Stimulated activated effector memory CD8-positive, alpha-beta T cell treated with anti-CD3 and anti-CD28 coated beads, Interleukin-12 subunit alpha, Interleukin-12 subunit beta, amount 100 ng/mL, for 72 hours (primary cell): ENCODE data around the gene RPL29.
A peak's percentile ranks its signal among the peaks of the same experiment; 100 is the strongest.

Experiments used
- ATAC-seq: fragments of 150-1000 bp; cut with Tn5 transposase; 2 replicates; pipeline ENCODE4 v1.10.0; 2021
- DNase-seq, 2 donors: peaks; one replicate each; pipeline ENCODE4 v3.0.0; 2021 to 2022; ENCODE audit warnings: low spot score in 2 of 2
- H3K27ac Mint-ChIP-seq: one replicate; pipeline ENCODE4 v1.8.0; 2022; ENCODE audit warnings: mild to moderate bottlenecking, mixed read lengths
- H3K36me3 Mint-ChIP-seq: one replicate; pipeline ENCODE4 v1.8.0; 2022; ENCODE audit warnings: mild to moderate bottlenecking, mixed read lengths
- H3K4me1 Mint-ChIP-seq: one replicate; pipeline ENCODE4 v1.8.0; 2022; ENCODE audit warnings: mixed read lengths
- H3K4me3 Mint-ChIP-seq: one replicate; pipeline ENCODE4 v1.8.0; 2022; ENCODE audit warnings: mild to moderate bottlenecking, mixed read lengths
- H3K9me3 Mint-ChIP-seq: one replicate; pipeline ENCODE4 v1.8.0; 2022; ENCODE audit warnings: mixed read lengths

RPL29 gene

DNA sequence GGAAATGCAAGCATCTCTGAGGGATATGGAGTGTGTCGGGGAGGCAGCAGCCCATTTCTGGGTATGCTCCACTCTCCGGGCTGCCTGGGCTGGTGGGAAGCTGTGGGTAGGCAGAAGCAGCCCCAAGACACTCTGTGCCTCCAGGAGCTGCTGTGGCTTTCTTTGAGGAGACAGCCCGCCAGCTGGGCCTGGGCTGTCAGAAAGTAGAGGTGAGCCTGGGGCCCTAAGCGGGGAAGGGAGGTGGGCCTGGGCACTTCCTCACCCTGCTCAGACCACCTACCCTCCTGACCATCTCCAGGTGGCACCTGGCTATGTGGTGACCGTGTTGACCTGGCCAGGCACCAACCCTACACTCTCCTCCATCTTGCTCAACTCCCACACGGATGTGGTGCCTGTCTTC, 10.6 kb downstream of the RPL29 start:
- Mint-ChIP-seq H3K4me1 (peaks cover 40% of the 10 kb centered on the region), H3K27ac (peak overlapping the region; percentile 96)

DNA sequence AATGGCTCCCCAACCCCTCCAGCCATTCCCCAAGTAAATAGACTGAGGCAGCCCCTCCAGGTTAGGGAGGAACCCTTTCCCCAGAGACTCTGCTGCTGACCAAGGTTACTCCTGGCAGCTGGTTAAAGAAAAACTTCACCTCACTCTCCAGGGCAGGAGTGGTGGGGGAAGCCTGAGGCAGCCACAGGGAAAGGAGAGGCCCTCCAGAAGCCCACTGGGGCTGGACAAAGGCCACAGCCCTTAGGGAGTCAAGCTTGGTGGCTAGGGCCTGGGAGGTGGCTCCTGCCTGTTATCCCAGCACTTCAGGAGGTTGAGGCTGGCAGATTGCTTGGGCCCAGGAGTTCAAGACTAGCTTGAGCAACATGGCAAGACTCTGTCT, 11.4 kb downstream of the RPL29 start:
- DNase-seq (no peak), ATAC-seq (no peak)
- Mint-ChIP-seq H3K4me1 (peaks cover 40% of the 10 kb centered on the region), H3K27ac (peak overlapping the region; percentile 96), H3K36me3 (peaks cover 24% of the 10 kb centered on the region), H3K9me3 (no peaks in the 10 kb centered on the region), H3K4me3 (peak overlapping the region; percentile 85)

More for the DNA sequence above, 10.6 kb downstream of the RPL29 start:
- Mint-ChIP-seq H3K4me3 (no peak overlapping the region), H3K36me3 (peaks cover 26% of the 10 kb centered on the region), H3K9me3 (no peaks in the 10 kb centered on the region)
- ATAC-seq (no peak), DNase-seq (no peak)

DNA sequence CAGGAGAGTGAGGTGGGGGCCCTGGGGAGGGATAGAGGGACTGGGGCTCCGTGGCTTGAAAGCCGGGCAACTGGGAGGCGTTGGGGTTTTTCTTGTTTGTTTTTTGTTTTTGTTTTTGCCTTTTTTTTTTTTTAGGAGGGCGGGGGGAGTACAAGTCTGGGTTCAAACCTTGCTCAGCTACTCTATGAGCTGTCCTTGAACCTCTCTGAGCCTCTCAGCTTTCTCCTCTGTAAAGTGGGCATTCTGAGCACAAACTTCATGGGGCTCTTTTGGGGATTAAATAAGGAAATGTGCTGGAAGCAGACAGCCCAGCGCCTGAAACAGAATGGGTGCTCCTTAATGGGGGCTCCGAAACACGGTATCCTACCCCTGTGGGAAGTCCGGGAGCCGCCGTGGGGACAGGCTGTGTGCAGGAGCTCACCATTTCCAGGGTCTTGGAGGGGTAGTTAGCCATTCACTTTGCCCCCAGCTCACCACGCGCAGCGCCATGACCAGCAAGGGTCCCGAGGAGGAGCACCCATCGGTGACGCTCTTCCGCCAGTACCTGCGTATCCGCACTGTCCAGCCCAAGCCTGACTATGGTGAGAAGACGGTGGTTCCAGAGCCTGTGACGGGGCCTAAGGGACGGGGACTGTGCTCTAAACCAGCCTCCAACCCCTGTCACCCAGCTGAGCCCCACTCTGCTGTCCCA, 12.0 kb downstream of the RPL29 start:
- no peaks in the 10 kb centered on the region for H3K9me3 Mint-ChIP-seq
- peaks cover 18% of the 10 kb centered on the region for H3K36me3 Mint-ChIP-seq
- peak overlapping the region; percentile 96 for H3K27ac Mint-ChIP-seq
- peaks cover 35% of the 10 kb centered on the region for H3K4me1 Mint-ChIP-seq
- ATAC-seq = peak; percentile 1
- no peak for DNase-seq
- H3K4me3 Mint-ChIP-seq = peak overlapping the region; percentile 85

GRCh38 chr3:51982838-51983577, 12.7 kb downstream of the RPL29 start, which contains the start of gene ACY1:
Gene ACY1 (plus strand): TSS chr3:51983535. CDS start chr3:51984065, 530 bp downstream.
- ATAC-seq = peak; percentile 87
- peak within 1 kb of the TSS; percentile 96 for H3K27ac Mint-ChIP-seq
- peaks cover 11% of the 10 kb centered on the region for H3K36me3 Mint-ChIP-seq
- H3K4me1 Mint-ChIP-seq = peaks cover 31% of the 10 kb centered on the region
- H3K4me3 Mint-ChIP-seq = peak within 1 kb of the TSS; percentile 85
- peak; percentile 71 to 90 for DNase-seq
- H3K9me3 Mint-ChIP-seq = no peaks in the 10 kb centered on the region

DNA sequence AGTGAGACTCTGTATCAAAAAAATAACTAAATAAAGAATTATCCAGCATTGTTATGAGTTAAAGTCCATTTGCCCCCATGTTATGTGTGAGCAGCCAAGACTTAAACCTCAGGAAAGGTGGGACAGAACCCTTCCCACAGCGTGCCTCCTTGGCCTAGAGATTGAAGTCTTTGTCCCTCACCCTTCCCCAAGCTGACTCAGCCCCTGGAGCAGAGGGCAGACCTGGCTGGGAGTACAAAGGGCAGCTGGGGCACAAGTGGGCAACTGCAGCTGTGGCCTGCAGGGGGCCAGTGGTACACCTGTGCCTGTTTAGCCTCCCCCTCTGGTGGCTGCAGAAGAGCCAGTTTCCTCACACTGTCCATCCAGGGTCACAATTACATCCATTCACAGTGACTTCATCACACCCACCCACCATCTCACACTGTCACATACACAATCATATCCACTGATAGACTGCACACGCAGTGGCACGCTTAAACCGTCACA, 13.3 kb downstream of the RPL29 start:
- peak overlapping the region; percentile 85 for H3K4me3 Mint-ChIP-seq
- peaks cover 36% of the 10 kb centered on the region for H3K4me1 Mint-ChIP-seq
- peaks cover 8% of the 10 kb centered on the region for H3K36me3 Mint-ChIP-seq
- H3K27ac Mint-ChIP-seq = peak overlapping the region; percentile 96
- peak; percentile 47 for ATAC-seq
- no peaks in the 10 kb centered on the region for H3K9me3 Mint-ChIP-seq
- peak in 1 of 2 donors; percentile 68 for DNase-seq

GRCh38 chr3:51980253-51980652, 15.4 kb downstream of the RPL29 start:
- peaks cover 13% of the 10 kb centered on the region for H3K36me3 Mint-ChIP-seq
- H3K4me1 Mint-ChIP-seq = peaks cover 55% of the 10 kb centered on the region
- H3K4me3 Mint-ChIP-seq = no peak overlapping the region
- DNase-seq (no peak), ATAC-seq (no peak)
- H3K9me3 Mint-ChIP-seq = no peaks in the 10 kb centered on the region
- no peak overlapping the region for H3K27ac Mint-ChIP-seq

DNA sequence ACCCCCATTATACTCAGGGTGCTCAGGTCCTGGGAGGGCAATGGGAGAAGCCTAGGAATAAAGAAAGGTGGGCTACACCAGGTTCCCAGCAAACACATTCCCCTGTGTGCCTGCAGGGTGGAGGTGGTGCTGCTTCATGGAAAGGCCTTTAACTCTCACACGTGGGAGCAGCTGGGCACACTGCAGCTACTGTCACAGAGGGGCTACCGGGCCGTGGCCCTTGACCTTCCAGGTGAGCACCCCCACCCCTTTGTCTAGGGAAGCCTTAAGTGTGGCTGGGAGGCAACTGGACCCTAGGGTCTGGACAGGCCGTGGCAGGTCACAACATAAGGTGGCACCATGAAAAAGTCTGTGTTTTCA, 17.6 kb downstream of the RPL29 start:
- peaks cover 62% of the 10 kb centered on the region for H3K4me1 Mint-ChIP-seq
- no peaks in the 10 kb centered on the region for H3K9me3 Mint-ChIP-seq
- H3K36me3 Mint-ChIP-seq = peaks cover 22% of the 10 kb centered on the region
- DNase-seq (no peak), ATAC-seq (no peak)
- no peak overlapping the region for H3K4me3 Mint-ChIP-seq
- H3K27ac Mint-ChIP-seq = peak overlapping the region; percentile 77

- Mint-ChIP-seq H3K27ac (peak overlapping the region; percentile 77), H3K36me3 (peaks cover 22% of the 10 kb centered on the region), H3K4me3 (peak overlapping the region; percentile 31), H3K4me1 (peaks cover 57% of the 10 kb centered on the region), H3K9me3 (no peaks in the 10 kb centered on the region)
- ATAC-seq (peak; percentile 52), DNase-seq (no peak)
Observed at GRCh38 chr3:51977446-51978142, 18.1 kb downstream of the RPL29 start.

DNA sequence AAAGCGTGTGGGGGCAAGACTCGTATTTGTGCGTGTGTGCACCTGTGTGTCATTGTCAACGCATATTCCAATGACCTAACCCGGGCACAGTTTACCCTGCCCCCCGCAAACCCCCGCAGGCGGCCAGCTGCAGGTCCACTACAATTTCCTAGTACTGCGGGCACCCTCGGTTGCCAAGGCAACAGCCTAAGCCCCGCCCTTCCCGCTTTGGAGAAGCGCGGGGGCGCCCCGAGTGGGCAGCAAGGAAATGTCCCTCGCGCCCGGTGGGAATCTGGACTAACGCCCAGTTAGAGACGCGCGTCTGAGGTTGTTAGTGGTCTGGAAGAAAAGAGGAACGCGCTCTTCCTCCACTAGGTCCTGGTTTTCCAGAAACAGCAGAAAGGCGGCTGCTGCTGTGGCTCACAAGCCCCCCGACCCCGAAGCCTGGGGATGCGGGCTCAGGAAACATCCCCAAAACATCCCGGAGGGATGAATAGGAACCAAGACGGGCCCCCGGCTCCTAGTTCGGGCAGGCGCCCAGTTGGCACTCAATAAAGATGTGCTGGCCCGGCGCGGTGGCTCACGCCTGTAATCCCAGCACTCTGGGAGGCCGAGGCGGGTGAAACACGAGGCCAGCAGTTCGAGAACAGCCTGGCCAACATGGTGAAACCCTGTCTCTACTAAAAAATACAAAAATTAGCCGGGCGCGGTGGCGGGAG, 19.7 kb downstream of the RPL29 start:
- Mint-ChIP-seq H3K4me1 (peaks cover 46% of the 10 kb centered on the region), H3K27ac (peak overlapping the region; percentile 96), H3K9me3 (no peaks in the 10 kb centered on the region), H3K4me3 (peak overlapping the region; percentile 82), H3K36me3 (peaks cover 21% of the 10 kb centered on the region)
- no peak for DNase-seq
- no peak for ATAC-seq

DNA sequence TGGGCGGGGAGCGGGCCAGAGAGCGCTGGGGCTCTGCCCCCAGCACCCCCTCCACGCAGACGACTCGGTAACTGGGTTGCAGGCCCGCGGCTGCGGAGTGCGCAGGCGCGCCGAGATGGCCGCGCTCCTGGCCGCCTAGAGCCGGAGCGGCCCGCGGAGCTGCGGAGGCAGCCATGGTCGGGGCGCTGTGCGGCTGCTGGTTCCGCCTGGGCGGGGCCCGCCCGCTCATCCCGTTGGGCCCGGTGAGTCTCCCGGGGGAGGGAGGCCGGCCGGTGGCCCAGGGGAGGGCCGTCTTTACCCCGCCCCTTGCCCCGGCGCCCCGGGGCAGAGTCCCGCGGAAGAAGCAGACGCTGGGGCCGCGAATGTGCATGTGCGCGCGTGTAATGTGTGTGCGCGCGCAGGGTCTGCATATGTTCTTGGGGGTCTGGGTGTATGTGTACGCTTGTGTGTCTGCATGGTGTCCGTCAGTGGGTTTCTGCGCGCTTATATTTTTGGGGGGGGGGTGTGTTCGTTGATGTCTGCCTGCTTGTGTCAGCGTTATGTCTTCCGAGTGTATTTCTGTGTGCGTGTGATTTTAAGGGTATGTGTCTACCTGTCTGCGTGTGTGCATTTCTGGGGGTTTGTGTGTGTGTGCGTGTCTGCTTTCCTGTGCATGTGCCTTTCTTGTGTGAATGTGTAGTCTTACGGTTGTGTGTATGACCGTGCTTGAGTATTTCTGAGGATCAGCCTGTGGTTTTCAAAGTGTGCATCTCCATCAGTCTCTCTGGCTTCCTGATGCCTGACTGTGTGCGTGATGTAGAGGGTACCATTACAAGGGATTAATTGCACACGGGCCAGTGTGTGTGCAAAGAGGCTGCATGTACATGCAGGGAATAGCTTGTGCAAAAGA, 20.5 kb downstream of the RPL29 start, which contains the start of gene ABHD14A:
Gene ABHD14A, plus strand, starts transcription at position 102 of the 889 bp plus-strand sequence. Its CDS starts 72 bp downstream, at position 174.
- peak; percentile 83 for ATAC-seq
- Mint-ChIP-seq H3K36me3 (peaks cover 20% of the 10 kb centered on the region), H3K4me3 (peak within 1 kb of the TSS; percentile 82), H3K27ac (peak within 1 kb of the TSS; percentile 96), H3K4me1 (peaks cover 42% of the 10 kb centered on the region), H3K9me3 (no peaks in the 10 kb centered on the region)
- peak; percentile 65 to 86 for DNase-seq

DNA sequence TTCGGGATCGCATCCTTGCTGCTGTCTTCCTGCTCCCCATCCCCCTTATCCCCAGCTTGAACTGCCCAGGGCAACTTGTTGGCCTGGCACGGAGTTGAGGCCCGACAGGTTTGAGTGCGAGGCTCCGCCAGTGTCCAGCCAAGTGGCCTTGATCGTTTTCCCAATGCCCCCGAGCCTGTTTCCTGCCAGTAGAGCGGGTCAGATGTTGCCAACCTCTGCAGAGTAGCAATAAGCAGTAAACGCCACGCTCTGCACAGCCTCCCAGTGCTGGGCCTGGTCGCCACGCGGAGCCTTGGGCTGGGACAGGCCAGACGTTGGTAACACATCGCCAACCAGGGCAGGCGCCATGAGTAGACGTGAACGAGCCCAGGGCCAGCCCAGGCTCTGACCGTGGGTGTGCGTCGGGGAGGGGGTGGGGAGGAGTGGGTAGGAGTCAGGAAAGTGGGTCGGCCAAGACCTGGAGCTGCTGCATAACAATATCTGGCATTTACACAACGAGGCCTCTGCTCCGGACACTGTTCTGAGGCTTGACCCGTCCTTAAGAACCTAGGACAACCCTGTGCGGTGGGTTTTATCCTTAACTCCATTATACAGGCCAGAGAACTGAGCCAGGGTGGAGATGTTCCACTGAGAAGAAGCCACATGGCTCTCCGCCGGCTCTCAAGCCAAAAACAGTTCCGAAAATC, 21.3 kb downstream of the RPL29 start:
- Mint-ChIP-seq H3K36me3 (peaks cover 20% of the 10 kb centered on the region), H3K27ac (peak overlapping the region; percentile 96), H3K4me1 (peaks cover 42% of the 10 kb centered on the region), H3K9me3 (no peaks in the 10 kb centered on the region), H3K4me3 (peak overlapping the region; percentile 82)
- DNase-seq (peak in 1 of 2 donors; percentile 69), ATAC-seq (peak; percentile 43)

- no peak for DNase-seq
- Mint-ChIP-seq H3K9me3 (no peaks in the 10 kb centered on the region), H3K27ac (peak overlapping the region; percentile 40), H3K4me3 (no peak overlapping the region), H3K36me3 (peaks cover 20% of the 10 kb centered on the region), H3K4me1 (peaks cover 50% of the 10 kb centered on the region)
- no peak for ATAC-seq
Observed at GRCh38 chr3:51971350-51971749, 24.3 kb downstream of the RPL29 start.

- ATAC-seq = no peak
- Mint-ChIP-seq H3K4me1 (peaks cover 52% of the 10 kb centered on the region), H3K4me3 (no peak overlapping the region), H3K27ac (peak overlapping the region; percentile 73), H3K9me3 (no peaks in the 10 kb centered on the region), H3K36me3 (peaks cover 20% of the 10 kb centered on the region)
- no peak for DNase-seq
Observed at GRCh38 chr3:51970606-51971300, 24.9 kb downstream of the RPL29 start.
